Measurements from ENCODE around the gene ICA1. TPM values are rescaled to one million over a fixed set of nuclear protein-coding genes. Genes with fewer than 3 reads are reported as not detected.

Gene ICA1
- total and polyA plus RNA-seq, 8 donors: 19.1 to 458 (median 77.4) TPM

DNA sequence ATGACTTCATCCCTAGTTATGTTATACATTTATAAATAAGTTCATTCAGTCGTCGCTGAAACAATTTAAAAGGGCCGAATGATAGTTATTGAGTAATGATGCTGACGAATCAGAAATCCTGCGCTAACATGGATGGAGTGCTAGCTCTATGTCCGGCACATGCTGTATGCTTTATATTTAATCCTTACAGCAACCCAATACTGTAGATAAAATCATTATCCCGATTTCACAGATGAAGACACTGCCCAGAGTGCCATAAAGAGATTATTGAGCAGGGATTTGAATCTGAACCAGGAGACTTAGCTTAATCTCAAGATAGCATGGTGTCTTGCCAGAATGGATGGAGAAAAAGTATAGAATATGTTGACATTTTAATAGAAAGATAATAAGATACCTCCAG, 1.1 kb upstream of the ICA1 start:
- Histone ChIP-seq H3K27ac (peak overlapping the region in 1 of 5 donors; percentile 93), H3K36me3 (no peaks in the 10 kb centered on the region), H3K27me3 (peaks cover 0 to 23% (median 10%) of the 10 kb centered on the region in 3 donors), H3K4me3 (no peak overlapping the region), H3K9me3 (no peaks in the 10 kb centered on the region), H3K4me1 (peaks cover 0 to 37% (median 24%) of the 10 kb centered on the region in 4 donors)
- DNase-seq: peak in 1 of 2 donors; percentile 20
- TF ChIP-seq EP300 (IDR thresholded peaks at IDR 0.05) (no peak), POLR2AphosphoS5 (IDR thresholded peaks at IDR 0.05) (no peak), POLR2A (IDR thresholded peaks at IDR 0.05) (no peak)
- TF ChIP-seq, protein P1, sequence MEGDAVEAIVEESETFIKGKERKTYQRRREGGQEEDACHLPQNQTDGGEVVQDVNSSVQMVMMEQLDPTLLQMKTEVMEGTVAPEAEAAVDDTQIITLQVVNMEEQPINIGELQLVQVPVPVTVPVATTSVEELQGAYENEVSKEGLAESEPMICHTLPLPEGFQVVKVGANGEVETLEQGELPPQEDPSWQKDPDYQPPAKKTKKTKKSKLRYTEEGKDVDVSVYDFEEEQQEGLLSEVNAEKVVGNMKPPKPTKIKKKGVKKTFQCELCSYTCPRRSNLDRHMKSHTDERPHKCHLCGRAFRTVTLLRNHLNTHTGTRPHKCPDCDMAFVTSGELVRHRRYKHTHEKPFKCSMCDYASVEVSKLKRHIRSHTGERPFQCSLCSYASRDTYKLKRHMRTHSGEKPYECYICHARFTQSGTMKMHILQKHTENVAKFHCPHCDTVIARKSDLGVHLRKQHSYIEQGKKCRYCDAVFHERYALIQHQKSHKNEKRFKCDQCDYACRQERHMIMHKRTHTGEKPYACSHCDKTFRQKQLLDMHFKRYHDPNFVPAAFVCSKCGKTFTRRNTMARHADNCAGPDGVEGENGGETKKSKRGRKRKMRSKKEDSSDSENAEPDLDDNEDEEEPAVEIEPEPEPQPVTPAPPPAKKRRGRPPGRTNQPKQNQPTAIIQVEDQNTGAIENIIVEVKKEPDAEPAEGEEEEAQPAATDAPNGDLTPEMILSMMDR (IDR thresholded peaks at IDR 0.05): no peak
- 78 to 88% (median 84%) methylated on average over 7 of the region's 7 CpGs for WGBS, 5 donors
- intact Hi-C loops (cut with DNase I; ENCODE audit: low total_unique reads): no loop called here

DNA sequence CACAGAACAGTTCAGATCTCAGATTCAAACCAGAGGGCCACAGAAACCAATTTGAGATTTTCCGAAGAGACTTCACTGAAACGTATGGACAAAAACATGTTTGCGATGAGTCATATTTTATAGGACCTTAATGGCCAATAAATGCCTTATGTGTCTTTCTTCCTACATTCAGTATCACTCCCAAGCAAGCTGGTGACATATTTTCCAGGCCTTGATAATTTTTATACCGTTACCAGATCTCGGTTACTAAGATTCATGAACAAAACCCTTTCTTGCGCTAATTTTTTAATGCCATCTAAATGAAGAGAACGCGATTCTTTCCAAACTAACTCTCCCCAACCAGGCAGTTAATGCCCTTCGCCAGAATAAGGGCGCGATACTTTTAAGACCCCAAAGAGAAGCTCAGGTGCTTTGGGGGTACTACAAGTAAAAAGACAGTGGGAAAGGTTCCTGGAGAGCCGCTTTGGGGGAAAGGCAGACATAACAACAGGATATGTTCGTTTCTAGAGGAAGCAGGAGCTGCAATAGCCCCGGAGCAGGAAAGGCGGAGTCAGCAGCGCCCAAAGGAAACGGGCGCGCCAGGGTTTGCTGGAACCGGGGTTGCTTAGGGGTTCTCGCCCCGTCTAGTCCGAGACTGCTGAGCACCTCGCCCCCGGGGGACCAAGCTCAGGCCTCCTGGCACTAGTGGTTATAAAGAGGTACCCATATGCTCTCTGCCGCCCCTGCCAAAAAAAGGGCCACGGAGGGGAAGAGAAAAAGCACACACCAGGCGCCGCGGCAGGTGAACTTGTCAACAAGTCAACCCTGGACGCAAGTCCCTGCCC, 884 bp downstream of the ICA1 start:
- DNase-seq: peak; percentile 67 to 79
- Histone ChIP-seq H3K27me3 (peaks cover 0 to 23% (median 10%) of the 10 kb centered on the region in 3 donors), H3K36me3 (no peaks in the 10 kb centered on the region), H3K9me3 (no peaks in the 10 kb centered on the region), H3K27ac (peak overlapping the region; percentile 90 to 99 (median 95)), H3K4me3 (peak overlapping the region; percentile 68 to 74 (median 71)), H3K4me1 (peaks cover 0 to 39% (median 24%) of the 10 kb centered on the region in 4 donors)
- intact Hi-C loops (cut with DNase I; ENCODE audit: low total_unique reads): no loop called here
- 3 to 12% (median 5%) methylated on average over 23 to 31 of the region's 31 CpGs for WGBS, 5 donors
- no peak for TF ChIP-seq EP300 (IDR thresholded peaks at IDR 0.05)
- TF ChIP-seq, protein P1 (IDR thresholded peaks at IDR 0.05): no peak
- peak in 1 of 3 donors; percentile 57 for TF ChIP-seq POLR2AphosphoS5 (IDR thresholded peaks at IDR 0.05)
- no peak for TF ChIP-seq POLR2A (IDR thresholded peaks at IDR 0.05)

DNA sequence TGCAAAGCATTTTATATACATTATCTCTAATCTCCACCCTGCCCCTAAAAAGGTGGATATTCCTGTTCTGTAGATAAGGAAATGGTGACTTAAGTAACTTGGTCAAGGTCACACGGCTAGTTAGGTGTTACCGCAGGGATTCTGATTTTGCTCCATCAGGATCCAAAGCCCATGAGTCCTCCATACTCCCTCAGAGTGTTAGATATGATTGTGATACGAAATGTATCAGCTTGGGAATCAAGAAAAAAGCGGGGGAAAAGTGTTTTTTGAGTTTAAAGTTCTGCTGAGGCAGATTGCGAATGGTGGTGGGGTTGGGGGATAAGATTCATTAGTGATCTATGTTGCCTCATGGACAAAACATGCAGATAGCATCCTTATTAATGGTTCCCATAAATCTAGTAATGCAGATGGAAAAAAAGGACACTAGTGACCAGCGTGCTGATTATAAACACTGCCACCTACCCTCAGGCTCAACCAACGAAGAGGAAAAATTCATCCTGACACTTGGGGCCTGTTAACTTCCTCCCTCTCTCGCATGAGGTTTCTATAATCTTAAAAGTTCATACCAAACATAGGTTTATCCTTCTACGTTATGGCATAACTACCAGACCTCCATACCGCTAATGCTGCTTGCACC, 2.3 kb downstream of the ICA1 start:
- TF ChIP-seq POLR2AphosphoS5 (IDR thresholded peaks at IDR 0.05): no peak
- TF ChIP-seq EP300 (IDR thresholded peaks at IDR 0.05): no peak
- no peak for TF ChIP-seq POLR2A (IDR thresholded peaks at IDR 0.05)
- TF ChIP-seq, protein P1 (IDR thresholded peaks at IDR 0.05): no peak
- peak in 1 of 2 donors; percentile 40 for DNase-seq
- H3K4me3 ChIP-seq: no peak overlapping the region
- H3K4me1 ChIP-seq: peaks cover 0 to 46% (median 30%) of the 10 kb centered on the region in 4 donors
- H3K9me3 ChIP-seq: no peaks in the 10 kb centered on the region
- peaks cover 0 to 23% (median 10%) of the 10 kb centered on the region in 3 donors for H3K27me3 ChIP-seq
- peak overlapping the region in 1 of 5 donors; percentile 5 for H3K27ac ChIP-seq
- WGBS, 5 donors: 68 to 80% (median 70%) methylated on average over 10 of the region's 10 CpGs
- H3K36me3 ChIP-seq: no peaks in the 10 kb centered on the region
- intact Hi-C loops (cut with DNase I; ENCODE audit: low total_unique reads): no loop called here

DNA sequence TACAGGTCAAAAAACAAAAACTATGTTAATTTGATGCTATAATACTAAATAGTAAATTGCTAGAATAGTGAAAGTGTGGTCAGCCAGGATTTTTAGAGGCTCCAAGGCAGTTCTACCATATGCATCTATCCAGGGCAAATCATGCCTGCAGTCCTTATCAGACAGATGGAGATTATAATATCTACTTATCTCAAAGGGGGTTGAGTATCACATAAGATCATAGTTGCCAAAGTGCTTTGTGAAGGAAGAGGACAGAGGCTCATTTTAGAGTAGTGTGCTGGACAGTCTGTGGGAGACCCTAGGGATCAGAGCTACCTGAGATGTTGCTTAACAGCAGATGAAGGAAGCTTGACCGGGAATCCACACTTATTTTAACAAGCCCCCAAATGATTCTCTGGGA, 3.2 kb downstream of the ICA1 start:
- WGBS, 5 donors: 93 to 100% (median 96%) methylated on average over 1 of the region's 1 CpG
- H3K9me3 ChIP-seq: no peaks in the 10 kb centered on the region
- H3K4me1 ChIP-seq: peaks cover 0 to 56% (median 39%) of the 10 kb centered on the region in 4 donors
- intact Hi-C loops (cut with DNase I; ENCODE audit: low total_unique reads): no loop called here
- H3K27ac ChIP-seq: no peak overlapping the region
- H3K27me3 ChIP-seq: peaks cover 0 to 23% (median 10%) of the 10 kb centered on the region in 3 donors
- no peak overlapping the region for H3K4me3 ChIP-seq
- H3K36me3 ChIP-seq: no peaks in the 10 kb centered on the region
- TF ChIP-seq, protein P1 (IDR thresholded peaks at IDR 0.05): no peak
- TF ChIP-seq EP300 (IDR thresholded peaks at IDR 0.05): no peak
- TF ChIP-seq POLR2A (IDR thresholded peaks at IDR 0.05): no peak
- TF ChIP-seq POLR2AphosphoS5 (IDR thresholded peaks at IDR 0.05): no peak
- no peak for DNase-seq

Data from stomach (tissue), 9 donors.